ENCODE data around the gene GRIP2.

The GRIP2 gene

GRCh38 chr3:14462738-14463137 lies 77.4 kb downstream of the GRIP2 start:
- no peak for TF ChIP-seq CTCF (IDR thresholded peaks at IDR 0.05; ENCODE audit: low read depth, low read length, missing control alignments)
- H3K4me3 ChIP-seq (ENCODE audit: low read depth, low read length): no peak overlapping the region
- DNase-seq (ENCODE audit: low read depth): no peak
- in situ Hi-C loops (cut with HindIII; ENCODE audit: low sequenced_read_pairs): loop anchor here (25.0 kb wide), 1 partner anchor 175 kb away; no protein-coding TSS in a partner anchor

GRCh38 chr3:14461748-14462324 lies 78.3 kb downstream of the GRIP2 start:
- in situ Hi-C loops (cut with HindIII; ENCODE audit: low sequenced_read_pairs): loop anchor here (25.0 kb wide), 1 partner anchor 175 kb away; no protein-coding TSS in a partner anchor
- H3K4me3 ChIP-seq (ENCODE audit: low read depth, low read length): no peak overlapping the region
- peak; percentile 40 for DNase-seq (ENCODE audit: low read depth)
- peak; percentile 86 for TF ChIP-seq CTCF (IDR thresholded peaks at IDR 0.05; ENCODE audit: low read depth, low read length, missing control alignments)

- no peak for DNase-seq (ENCODE audit: low read depth)
- no peak overlapping the region for H3K4me3 ChIP-seq (ENCODE audit: low read depth, low read length)
- in situ Hi-C loops (cut with HindIII; ENCODE audit: low sequenced_read_pairs): loop anchor here (25.0 kb wide), 1 partner anchor 174 kb away; no protein-coding TSS in a partner anchor
- TF ChIP-seq CTCF (IDR thresholded peaks at IDR 0.05; ENCODE audit: low read depth, low read length, missing control alignments): no peak
These were observed 79.0 kb downstream of the GRIP2 start for GRCh38 chr3:14461006-14461747.

DNA sequence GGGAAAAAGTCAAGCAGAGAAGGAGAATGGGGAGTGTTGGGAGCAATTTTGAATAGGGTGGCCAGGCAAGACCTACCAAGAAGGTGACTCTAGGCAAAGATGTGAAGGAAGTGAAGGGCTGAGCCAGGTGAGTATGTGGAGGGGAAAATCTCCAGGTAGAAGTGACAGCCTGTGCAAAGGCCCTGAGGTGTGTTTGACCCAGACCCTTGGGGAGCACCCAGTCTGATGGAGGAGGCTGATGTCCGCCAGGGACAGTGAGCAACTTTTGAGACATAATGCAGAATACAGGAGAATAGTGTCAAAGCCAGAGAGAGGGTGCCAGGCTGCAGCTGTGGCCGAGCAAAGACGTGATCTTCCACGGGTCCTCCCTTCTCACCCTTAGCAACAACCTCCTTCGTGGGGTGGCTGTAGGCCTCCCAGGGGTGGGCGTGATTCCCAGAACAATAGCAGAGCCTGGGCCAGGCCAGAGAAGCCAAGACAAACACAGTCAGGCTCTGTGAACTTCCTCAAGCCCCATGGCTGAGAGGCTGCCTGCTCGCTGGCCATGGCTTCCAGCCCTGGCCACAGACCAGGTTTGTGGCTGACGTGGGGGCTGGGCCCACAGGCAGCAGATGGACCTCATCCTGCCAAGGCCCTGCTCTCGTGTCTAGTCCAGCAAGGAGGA lies 79.7 kb downstream of the GRIP2 start:
- peak; percentile 93 for DNase-seq (ENCODE audit: low read depth)
- in situ Hi-C loops (cut with HindIII; ENCODE audit: low sequenced_read_pairs): loop anchor here (25.0 kb wide), 1 partner anchor 173 kb away; no protein-coding TSS in a partner anchor
- no peak overlapping the region for H3K4me3 ChIP-seq (ENCODE audit: low read depth, low read length)
- no peak for TF ChIP-seq CTCF (IDR thresholded peaks at IDR 0.05; ENCODE audit: low read depth, low read length, missing control alignments)

DNA sequence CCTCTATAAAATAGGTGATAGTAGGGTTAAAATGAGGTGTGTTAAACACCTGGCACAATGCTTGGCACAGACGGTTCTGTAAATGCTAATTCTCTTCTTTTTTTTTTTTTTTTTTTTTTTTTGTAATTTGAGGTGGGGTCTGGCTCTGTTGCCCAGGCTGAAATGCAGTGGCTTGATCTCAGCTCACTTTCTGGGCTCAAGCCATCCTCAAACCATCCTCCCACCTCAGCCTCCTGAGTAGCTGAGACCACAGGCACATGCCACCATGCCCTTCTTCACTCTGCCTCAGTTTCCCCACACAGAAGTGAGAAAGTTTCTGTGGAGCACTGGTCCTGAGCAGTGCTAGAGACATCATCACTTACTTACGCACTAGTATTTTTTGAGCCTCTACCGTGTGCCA lies 80.4 kb downstream of the GRIP2 start:
- H3K4me3 ChIP-seq (ENCODE audit: low read depth, low read length): no peak overlapping the region
- TF ChIP-seq CTCF (IDR thresholded peaks at IDR 0.05; ENCODE audit: low read depth, low read length, missing control alignments): no peak
- in situ Hi-C loops (cut with HindIII; ENCODE audit: low sequenced_read_pairs): loop anchor here (25.0 kb wide), 1 partner anchor 172 kb away; no protein-coding TSS in a partner anchor
- no peak for DNase-seq (ENCODE audit: low read depth)

DNA sequence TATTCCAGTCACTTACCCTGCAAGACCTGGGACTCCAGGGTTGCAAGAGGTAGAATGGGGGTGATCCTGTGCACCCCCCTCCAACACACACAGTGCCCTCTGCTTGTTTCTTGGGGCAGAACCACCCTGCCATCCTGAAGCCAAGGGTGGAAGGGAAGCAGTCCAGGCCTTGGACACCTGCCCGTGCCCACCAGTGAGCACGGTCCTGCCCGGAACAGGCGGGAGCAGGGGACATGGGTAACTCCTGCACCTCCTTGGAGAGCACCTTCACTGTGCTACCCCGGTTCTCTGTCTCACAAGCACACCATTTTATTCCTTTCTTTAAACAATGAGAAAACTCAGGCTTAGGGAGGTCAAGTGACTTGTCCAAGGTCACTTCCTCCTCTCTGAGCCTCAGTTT lies 80.8 kb downstream of the GRIP2 start:
- TF ChIP-seq CTCF (IDR thresholded peaks at IDR 0.05; ENCODE audit: low read depth, low read length, missing control alignments): no peak
- DNase-seq (ENCODE audit: low read depth): no peak
- H3K4me3 ChIP-seq (ENCODE audit: low read depth, low read length): no peak overlapping the region
- in situ Hi-C loops (cut with HindIII; ENCODE audit: low sequenced_read_pairs): loop anchor here (25.0 kb wide), 1 partner anchor 172 kb away; no protein-coding TSS in a partner anchor

All from astrocyte of the cerebellum (primary cell).